WERI-Rb-1 (cell line): ENCODE data around the gene PPFIBP2.

ENCODE experiments used
- DNase-seq: peaks from one replicate; pipeline ENCODE4 v3.0.0-alpha.2; 2020
- H3K27ac ChIP-seq: fragments of 250-450 bp; sonication (Bioruptor Pico); 2 replicates; pipeline ENCODE4 v1.5.1; 2020; ENCODE audit warnings: mild to moderate bottlenecking, moderate library complexity
- H3K27me3 ChIP-seq: fragments of 250-450 bp; sonication (Bioruptor Pico); 2 replicates; pipeline ENCODE4 v1.5.1; 2021; ENCODE audit warnings: mild to moderate bottlenecking, low read depth, moderate library complexity; ENCODE audit not compliant: insufficient read depth, severe bottlenecking
- H3K36me3 ChIP-seq: fragments of 250-450 bp; sonication (Bioruptor Pico); 2 replicates; pipeline ENCODE4 v1.5.1; 2020; ENCODE audit warnings: mild to moderate bottlenecking, moderate library complexity
- H3K4me3 ChIP-seq: 2 replicates; pipeline ENCODE4 v1.5.1; 2011; ENCODE audit warnings: low read depth, mild to moderate bottlenecking, control low read depth, low read length
- H3K9me3 ChIP-seq: fragments of 250-450 bp; sonication (Bioruptor Pico); 2 replicates; pipeline ENCODE4 v1.5.1; 2021; ENCODE audit warnings: mild to moderate bottlenecking, moderate library complexity; ENCODE audit not compliant: severe bottlenecking
- TF ChIP-seq, protein P1 (sequence below): IDR thresholded peaks from 2 replicates; pipeline ENCODE4 v1.5.1; 2011; ENCODE audit warnings: low read depth, mild to moderate bottlenecking, control low read depth, inconsistent platforms, low read length

Gene PPFIBP2

DNA sequence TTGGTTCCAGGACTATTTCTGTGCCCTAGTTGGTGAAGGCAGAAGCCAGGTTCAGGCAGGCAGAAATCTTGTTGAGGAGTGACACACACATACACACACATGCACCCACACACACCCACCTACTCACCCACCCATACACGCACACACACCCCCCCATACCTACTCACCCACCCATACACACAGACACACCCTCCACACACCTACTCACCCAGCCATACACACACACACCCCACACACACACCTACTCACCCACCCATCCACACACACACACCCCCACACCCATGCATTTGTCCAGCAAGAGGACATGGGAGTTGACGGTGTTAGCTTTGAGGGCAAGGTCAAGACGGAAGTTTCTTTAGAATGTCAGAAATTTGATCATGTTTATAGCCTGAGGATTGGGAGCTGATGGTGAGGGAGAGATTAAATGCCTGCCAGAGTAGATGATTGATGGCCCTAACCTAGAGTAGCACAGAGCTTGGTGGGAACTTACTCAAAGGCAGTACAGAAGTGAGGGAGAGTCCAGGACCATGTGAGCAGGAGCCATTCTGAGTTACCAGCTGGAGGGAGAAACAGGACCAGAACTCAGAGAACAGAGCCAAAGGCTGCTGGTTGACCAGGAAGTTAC is 90.6 kb downstream of the PPFIBP2 start:
- Histone ChIP-seq H3K36me3 (no peaks in the 10 kb centered on the region), H3K4me3 (no peak overlapping the region), H3K27ac (no peak overlapping the region), H3K27me3 (no peaks in the 10 kb centered on the region), H3K9me3 (no peaks in the 10 kb centered on the region)
- TF ChIP-seq, protein P1, sequence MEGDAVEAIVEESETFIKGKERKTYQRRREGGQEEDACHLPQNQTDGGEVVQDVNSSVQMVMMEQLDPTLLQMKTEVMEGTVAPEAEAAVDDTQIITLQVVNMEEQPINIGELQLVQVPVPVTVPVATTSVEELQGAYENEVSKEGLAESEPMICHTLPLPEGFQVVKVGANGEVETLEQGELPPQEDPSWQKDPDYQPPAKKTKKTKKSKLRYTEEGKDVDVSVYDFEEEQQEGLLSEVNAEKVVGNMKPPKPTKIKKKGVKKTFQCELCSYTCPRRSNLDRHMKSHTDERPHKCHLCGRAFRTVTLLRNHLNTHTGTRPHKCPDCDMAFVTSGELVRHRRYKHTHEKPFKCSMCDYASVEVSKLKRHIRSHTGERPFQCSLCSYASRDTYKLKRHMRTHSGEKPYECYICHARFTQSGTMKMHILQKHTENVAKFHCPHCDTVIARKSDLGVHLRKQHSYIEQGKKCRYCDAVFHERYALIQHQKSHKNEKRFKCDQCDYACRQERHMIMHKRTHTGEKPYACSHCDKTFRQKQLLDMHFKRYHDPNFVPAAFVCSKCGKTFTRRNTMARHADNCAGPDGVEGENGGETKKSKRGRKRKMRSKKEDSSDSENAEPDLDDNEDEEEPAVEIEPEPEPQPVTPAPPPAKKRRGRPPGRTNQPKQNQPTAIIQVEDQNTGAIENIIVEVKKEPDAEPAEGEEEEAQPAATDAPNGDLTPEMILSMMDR = no peak
- no peak for DNase-seq

DNA sequence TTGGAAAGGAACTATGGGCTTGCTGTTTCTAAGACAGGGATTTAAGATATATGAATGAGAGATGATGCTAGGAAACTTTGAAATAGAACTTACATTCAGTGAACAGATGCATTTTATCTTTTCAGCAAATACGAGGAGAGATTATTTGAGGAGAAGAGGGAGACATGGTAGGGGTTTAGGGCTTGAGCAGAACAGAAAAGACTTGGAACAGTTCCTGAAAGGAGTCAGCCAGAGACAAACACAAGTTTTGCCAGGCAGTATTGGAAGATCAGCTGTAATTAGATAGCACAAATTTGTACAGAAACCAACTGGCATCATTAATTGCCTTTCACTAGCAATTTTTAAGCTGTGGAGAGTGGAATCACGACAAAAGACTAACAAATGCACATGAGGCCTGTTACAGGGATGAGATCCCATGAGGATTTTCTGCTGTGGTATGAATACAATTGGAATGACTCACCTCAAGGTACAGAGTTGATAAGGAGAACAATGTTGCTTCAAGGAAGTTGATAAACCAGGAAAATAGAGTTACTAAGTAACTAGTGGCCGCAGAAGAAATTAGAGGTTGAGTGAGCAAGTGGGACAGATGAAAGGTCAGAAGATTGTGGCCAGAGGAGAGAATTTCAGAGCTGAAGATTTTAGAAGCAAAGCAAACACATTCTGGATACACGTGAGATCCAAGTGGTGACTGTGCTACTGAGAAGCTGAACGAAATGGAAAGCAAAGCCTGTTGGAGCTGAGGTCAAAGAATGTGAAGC is 91.6 kb downstream of the PPFIBP2 start:
- Histone ChIP-seq H3K36me3 (no peaks in the 10 kb centered on the region), H3K9me3 (no peaks in the 10 kb centered on the region), H3K27ac (no peak overlapping the region), H3K27me3 (no peaks in the 10 kb centered on the region), H3K4me3 (no peak overlapping the region)
- no peak for DNase-seq
- TF ChIP-seq, protein P1 = no peak

DNA sequence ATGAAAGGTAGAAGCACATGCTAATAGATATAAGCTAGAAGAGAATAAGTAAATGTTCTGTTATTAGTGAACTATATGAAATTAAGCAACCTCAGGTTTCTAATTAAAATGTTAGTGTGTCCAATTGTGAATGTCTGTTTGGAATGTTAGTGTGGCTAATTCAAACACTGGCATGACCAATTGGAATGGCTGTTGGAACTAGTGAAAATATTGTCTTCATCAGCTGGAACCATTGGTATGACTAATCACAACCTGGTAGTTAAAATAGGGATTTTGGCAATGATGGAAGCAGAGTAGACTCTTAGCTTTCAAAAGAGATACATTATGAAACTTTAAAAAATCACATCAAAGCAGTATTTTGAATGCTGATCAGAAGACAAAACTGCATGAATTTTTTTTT is 92.7 kb downstream of the PPFIBP2 start:
- Histone ChIP-seq H3K27ac (no peak overlapping the region), H3K4me3 (no peak overlapping the region), H3K9me3 (no peaks in the 10 kb centered on the region), H3K27me3 (no peaks in the 10 kb centered on the region), H3K36me3 (no peaks in the 10 kb centered on the region)
- no peak for DNase-seq
- TF ChIP-seq, protein P1 = no peak

DNA sequence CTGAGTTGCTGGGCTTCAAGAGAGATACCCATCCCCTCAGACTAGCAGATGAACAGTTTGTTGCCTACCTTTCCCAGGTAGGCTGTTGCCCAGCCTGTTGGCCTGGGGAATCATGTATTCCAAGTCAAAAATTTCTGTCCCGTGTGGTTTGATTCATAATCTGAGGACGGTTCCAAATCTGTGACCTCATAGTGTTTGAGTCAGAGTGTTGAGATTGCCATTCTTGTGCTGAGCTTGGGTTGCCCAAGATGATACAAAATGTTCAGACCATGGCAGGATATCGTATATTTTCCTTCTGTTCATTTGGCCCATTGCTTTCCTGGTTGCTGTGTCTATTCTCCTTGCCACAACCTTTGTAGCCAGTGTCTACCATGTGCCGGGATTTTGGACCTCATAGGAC is 95.2 kb downstream of the PPFIBP2 start:
- H3K27ac ChIP-seq = no peak overlapping the region

DNA sequence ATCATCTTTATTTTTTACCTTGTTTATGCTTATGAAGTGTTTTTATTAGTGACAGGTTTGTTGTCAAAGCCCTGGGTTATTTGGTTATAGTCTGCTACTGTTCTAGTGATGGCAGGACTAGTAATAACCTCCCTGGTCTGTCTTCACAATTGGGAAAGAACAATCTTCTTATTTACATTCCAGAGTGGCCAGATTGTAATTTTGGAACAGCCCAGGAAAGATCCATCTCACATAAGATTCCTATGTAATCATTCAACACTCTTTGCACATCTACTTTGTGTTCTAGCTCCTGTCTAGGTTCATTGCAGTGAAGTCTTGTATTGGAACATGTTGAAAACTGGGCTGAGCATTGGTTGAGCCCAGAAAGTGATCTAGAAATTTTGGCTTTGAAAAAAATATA is 95.7 kb downstream of the PPFIBP2 start:
- Histone ChIP-seq H3K36me3 (no peaks in the 10 kb centered on the region), H3K27ac (no peak overlapping the region), H3K27me3 (no peaks in the 10 kb centered on the region), H3K9me3 (no peaks in the 10 kb centered on the region), H3K4me3 (no peak overlapping the region)
- DNase-seq = no peak
- TF ChIP-seq, protein P1 = no peak

More for the DNA sequence above, 95.2 kb downstream of the PPFIBP2 start:
- H3K9me3 ChIP-seq = no peaks in the 10 kb centered on the region
- no peaks in the 10 kb centered on the region for H3K27me3 ChIP-seq
- H3K36me3 ChIP-seq = no peaks in the 10 kb centered on the region
- TF ChIP-seq, protein P1 = no peak
- DNase-seq = no peak
- no peak overlapping the region for H3K4me3 ChIP-seq
